ENCODE results near the gene ANKS1B.
"Not testable (repeated sequence)": the region's sequence is repeated elsewhere in the genome, so short reads cannot be mapped to it uniquely, and the experiment has no call there.

ANKS1B gene

DNA sequence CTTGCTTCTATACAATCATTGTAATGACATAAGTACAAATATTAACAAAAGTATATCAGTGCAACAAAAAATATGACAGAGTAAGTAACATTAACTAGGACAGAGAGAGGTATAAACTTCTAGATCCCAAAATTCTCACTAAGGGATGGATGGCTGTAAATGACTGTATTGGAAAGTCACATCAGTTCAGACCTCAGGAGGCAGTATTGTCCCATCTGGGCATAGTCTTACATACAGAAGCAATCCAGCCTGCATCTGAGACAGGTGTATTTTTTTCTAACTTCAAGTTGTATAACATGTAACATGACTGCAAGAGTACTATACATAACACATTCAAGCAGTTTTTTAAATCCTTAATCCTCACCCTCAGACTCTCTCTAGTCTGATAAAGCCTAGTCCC is 238.2 kb downstream of the ANKS1B start:
- DNase-seq, result no peak

GRCh38 chr12:99745895-99746294 is 238.8 kb downstream of the ANKS1B start:
- no peak for DNase-seq

DNA sequence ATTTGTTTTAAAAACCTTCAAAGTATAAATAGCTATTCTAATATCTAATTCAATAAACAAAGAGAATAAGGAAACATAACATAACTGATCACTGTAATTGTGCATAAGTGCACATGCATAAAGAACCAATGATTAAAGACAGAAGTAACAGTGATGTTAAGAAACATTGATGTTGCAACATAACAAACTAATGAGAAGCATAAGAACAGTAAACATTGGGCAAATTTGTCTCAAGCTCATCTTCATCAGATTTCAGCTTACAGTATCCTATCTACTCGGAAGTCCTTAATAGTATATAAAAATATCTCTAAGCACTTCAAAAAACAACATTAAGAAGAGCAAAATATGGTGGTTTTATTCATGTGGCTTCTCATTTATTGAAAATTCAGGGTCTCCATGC is 239.6 kb downstream of the ANKS1B start:
- no peak for DNase-seq

DNA sequence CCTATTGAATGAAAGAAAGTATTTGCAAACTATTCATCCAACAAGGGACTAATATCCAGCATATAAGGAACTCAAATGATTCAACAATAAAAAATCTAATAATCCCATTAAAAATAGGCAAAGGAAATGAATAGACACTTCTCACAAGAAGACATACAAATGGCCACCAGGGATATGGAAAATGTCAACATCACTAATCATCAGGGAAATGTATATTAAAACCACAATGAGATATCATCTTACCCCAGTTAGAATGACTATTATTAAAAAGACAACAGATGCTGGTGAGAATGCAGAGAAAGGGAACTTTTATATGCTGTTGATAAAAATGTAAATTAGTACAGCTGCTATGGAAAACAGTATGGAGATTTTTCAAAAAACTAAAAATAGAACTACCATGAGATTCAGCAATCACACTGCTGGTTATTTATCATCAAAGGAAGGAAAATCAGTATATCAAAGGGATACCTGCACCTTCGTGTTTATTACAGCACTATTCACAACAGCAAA is 247.9 kb downstream of the ANKS1B start:
- DNase-seq, result no peak

- no peak for DNase-seq
Measured at GRCh38 chr12:99732131-99732530, 252.6 kb downstream of the ANKS1B start.

DNA sequence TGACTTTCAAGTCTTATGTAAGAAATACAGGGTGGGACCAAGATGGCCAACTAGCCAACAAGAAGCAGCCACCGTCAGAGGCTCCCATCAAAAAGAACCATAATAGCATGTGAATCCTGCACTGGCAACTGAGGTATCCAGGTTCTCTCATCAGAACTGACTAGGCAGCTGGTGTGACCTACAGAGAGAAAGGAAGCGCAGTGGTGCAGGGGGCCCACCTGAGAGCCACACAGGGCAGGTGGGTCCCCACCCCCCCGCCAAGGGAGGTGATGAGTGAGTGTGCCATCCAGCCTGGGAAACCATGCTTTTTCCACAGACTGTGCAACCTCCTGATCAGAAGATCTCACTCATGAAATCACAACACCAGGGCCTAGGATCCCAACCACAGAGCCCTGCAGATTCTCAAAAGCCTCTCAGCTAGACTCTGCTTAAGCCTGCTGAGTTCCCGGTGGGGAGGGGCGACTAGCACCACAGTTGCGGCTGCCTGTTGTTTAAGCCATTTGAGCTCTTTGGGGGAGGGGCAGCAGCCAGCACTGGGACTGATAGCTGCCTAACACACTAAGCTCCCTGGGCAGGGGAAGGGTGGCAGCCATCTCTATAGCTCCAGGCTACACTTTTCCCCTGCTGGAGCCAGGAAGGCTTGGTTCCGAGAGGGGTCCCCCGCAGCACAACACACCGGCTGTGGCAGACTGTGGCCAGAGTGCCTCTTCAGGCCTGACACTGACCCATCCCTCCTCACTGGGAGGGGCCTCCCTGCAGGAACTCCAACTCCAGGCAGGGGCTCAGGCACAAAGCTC is 261.8 kb downstream of the ANKS1B start:
- DNase-seq, result no peak

DNA sequence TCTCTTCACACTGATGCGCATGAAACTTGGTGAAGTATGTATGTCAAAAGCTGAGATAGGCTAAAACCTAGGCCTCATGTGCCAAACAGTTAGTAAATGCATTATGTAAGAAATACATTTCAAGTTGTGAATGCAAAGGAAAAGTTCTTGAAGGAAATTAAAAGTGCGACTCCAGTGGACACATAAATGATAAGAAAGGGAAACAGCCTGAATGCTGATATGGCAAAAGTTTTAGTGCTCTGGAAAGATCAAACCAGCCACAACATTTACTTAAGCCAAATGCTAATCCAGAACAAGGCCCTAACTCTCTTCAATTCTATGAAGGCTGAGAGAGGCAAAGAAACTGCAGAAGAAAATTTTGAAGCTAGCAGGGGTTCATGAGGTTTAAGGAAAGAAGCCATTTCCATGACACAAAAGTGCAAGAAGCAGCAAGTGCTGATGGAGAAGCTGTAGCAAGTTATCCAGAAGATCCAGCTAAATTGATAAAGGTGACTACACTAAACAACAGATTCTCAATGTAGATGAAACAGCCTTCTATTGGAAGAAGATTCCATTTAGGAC is 262.9 kb downstream of the ANKS1B start:
- no peak for DNase-seq

GRCh38 chr12:99720083-99720465 is 264.7 kb downstream of the ANKS1B start:
- not testable (repeated sequence) for DNase-seq

DNA sequence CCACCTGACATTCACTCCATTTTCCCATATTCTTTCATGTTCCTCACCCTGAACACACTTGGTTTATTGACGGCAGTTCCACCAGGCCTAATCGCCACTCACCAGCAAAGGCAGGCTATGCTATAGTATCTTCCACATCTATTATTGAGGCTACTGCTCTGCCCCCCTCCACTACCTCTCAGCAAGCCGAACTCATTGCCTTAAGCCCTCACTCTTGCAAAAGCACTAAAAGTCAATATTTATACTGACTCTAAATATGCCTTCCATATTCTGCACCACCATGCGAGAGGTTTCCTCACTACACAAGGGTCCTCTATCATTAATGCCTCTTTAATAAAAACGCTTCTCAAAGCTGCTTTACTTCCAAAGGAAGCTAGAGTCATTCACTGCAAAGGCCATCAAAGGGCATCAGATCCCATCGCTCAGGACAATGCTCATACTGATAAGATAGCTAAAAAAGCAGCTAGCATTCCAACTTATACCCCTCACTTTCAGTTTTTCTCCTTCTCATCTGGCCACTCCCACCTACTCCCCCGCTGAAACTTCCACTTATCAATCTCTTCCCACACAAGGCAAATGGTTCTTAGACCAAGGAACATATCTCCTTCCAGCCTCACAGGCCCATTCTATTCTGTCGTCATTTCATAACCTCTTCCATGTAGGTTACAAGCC is 265.2 kb downstream of the ANKS1B start:
- not testable (repeated sequence) for DNase-seq

GRCh38 chr12:99715841-99716510 is 268.8 kb downstream of the ANKS1B start:
- DNase-seq, result not testable (repeated sequence)

GRCh38 chr12:99714921-99715320 is 269.8 kb downstream of the ANKS1B start:
- not testable (repeated sequence) for DNase-seq

- DNase-seq, result no peak
Measured at GRCh38 chr12:99713946-99714520, 270.7 kb downstream of the ANKS1B start.

- no peak for DNase-seq
Measured at GRCh38 chr12:99712281-99712680, 272.5 kb downstream of the ANKS1B start.

- DNase-seq, result no peak
Measured at GRCh38 chr12:99711246-99711645, 273.5 kb downstream of the ANKS1B start.

- no peak for DNase-seq
Measured at GRCh38 chr12:99709619-99710018, 275.1 kb downstream of the ANKS1B start.

GRCh38 chr12:99709116-99709515 is 275.6 kb downstream of the ANKS1B start:
- DNase-seq, result no peak

DNA sequence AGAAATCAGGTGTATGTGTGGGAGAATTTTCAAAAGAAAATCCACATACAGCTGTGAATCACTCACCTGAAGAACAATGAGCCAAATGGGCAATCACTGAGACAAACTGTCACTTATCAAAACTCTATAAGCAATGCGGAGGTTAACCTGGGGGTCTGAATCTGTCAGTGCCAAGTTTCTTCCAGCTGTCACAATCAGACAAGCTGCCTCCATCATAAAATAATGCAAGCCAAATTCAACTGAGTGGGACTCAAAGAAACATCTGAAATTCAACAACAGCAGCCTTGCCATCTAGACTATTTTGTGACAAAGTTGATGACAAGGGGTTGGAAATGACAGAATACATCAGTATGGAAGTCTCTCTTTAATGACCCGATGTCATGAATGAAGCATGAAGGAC is 276.9 kb downstream of the ANKS1B start:
- DNase-seq, result no peak

DNA sequence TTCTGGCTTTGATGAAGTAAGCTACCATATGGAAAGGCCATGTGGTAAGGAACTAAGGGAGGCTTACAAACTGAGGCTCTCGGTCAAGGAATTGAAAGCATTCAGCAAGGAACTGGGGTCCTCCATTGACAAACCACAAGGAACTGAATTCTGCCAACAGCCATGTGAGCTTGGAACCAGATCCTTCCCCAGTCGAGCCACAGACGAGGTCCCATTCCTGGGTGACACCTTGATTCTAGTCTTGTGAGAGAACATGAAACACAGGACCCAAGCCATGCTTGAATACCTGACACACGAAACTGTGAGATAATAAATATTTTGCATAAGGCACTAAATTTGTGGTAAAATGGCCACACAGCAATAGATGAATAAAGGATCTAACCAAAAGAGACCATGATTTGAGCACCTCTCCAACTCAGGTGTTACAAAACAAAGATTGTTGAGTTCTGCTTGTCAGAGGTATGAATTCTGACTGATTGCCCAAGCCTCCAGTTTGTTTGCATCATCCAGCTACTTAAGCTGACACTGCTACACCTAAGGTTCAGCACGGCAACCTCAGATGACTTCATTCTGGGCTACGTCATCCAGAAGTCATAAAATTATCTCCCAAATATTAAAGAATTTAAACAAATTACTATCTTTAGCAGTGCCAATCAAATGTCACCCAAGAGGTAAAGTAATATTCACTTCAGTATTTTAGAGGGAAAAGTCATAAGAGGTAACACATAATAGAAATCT is 277.8 kb downstream of the ANKS1B start:
- no peak for DNase-seq

GRCh38 chr12:99704458-99704857 is 280.3 kb downstream of the ANKS1B start:
- DNase-seq, result no peak

DNA sequence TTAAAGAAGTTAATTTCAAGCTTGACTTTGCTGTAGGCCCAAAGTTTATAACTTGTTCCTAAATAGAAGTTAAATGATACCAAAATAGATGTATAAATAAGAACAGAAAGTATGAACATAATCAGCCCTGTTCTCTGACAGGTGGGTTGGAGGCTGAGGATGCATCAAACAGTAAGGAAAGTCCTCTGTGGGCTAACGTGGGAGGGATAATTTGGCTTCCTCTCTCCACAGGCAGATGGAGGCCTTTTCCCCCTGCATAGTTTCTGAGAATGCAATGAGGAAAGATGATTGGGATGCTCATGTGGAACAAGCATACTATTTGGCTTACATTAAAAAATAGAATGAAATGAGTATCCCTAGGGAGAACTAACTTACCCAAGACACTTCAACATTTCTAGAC is 280.7 kb downstream of the ANKS1B start:
- DNase-seq, result no peak

DNA sequence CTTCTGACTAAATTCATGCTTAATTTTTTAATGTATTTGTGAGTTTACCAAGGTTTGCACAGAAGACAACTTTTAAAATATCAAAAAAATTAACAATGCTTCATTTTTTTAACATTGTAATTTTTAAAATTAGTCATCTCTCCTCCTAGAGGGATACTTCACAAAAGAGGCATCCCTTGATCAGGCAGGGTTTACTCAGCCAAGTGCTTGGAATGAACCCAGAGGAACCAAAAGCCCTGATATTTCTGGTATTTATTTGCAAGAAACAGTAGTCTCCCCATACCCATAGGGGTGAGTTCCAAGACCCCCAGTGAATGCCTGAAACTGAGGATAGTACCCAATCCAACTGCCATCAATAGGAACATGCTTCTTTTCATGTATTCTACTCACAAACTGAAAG is 284.7 kb downstream of the ANKS1B start:
- DNase-seq, result no peak

DNA sequence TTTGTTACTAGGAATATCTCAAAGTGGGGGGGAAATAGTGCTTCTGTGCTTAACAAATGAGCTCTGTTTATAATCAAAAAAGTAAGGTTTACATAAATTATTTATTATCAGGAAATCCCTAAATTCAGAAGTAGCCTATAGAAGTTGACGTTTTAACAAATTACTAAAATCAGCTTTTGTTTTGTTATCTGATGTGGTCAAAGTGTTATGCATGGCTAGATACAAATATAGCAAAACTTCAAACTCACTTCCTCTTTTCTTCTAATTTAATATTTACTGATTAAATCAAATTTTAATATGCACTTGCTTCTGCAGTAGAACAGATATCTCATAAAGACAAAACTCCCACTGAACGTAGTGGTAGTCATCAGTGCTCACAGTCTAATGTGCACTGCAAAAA is 289.7 kb downstream of the ANKS1B start:
- DNase-seq, result no peak
